ENCODE measurements around the gene CTDSP1. TPM values are rescaled to one million over a fixed set of nuclear protein-coding genes. Genes with fewer than 3 reads are reported as not detected.

CTDSP1 gene
- polyA plus RNA-seq, 1 experiment: 166 TPM

- POLR2A ChIA-PET: no interaction called here
- peaks cover 9% of the 10 kb centered on the region for H3K27me3 ChIP-seq (ENCODE audit: control insufficient read depth, insufficient read depth, low read length)
- DNase-seq (ENCODE audit: low read depth): no peak
- H3K4me3 ChIP-seq (ENCODE audit: low read depth, low read length): no peak overlapping the region
- H3K36me3 ChIP-seq (ENCODE audit: control insufficient read depth, insufficient read depth, low read length): no peaks in the 10 kb centered on the region
- CTCF ChIA-PET: interaction anchor here (0.9 to 1.3 kb wide), 4 partner anchors 26 to 95 kb away, joined by 3 to 4 read pairs (median 4); partner anchors contain the start of gene CATIP
- TF ChIP-seq CTCF (IDR thresholded peaks at IDR 0.05; ENCODE audit: insufficient read depth, low read depth, low read length): no peak
Observed at GRCh38 chr2:218382785-218383184, 16.9 kb upstream of the CTDSP1 start.

- TF ChIP-seq CTCF (IDR thresholded peaks at IDR 0.05; ENCODE audit: insufficient read depth, low read depth, low read length): no peak
- H3K27me3 ChIP-seq (ENCODE audit: control insufficient read depth, insufficient read depth, low read length): peaks cover 7% of the 10 kb centered on the region; the same call in 1 of the 2 replicates
- no peak for DNase-seq (ENCODE audit: low read depth)
- CTCF ChIA-PET: interaction anchor here (0.9 to 3.0 kb wide), 6 partner anchors 10 to 112 kb away, joined by 3 to 9 read pairs (median 4); no protein-coding TSS in a partner anchor
- POLR2A ChIA-PET: no interaction called here
- H3K36me3 ChIP-seq (ENCODE audit: control insufficient read depth, insufficient read depth, low read length): no peaks in the 10 kb centered on the region
- H3K4me3 ChIP-seq (ENCODE audit: low read depth, low read length): no peak overlapping the region
Observed at GRCh38 chr2:218383892-218384519, 15.7 kb upstream of the CTDSP1 start.

- POLR2A ChIA-PET: no interaction called here
- CTCF ChIA-PET: interaction anchor here (0.9 to 3.0 kb wide), 3 partner anchors 9 to 69 kb away, joined by 4 to 9 read pairs (median 4); no protein-coding TSS in a partner anchor
- Histone ChIP-seq H3K4me3 (ENCODE audit: low read depth, low read length) (no peak overlapping the region), H3K36me3 (ENCODE audit: control insufficient read depth, insufficient read depth, low read length) (no peaks in the 10 kb centered on the region), H3K27me3 (ENCODE audit: control insufficient read depth, insufficient read depth, low read length) (peaks cover 7% of the 10 kb centered on the region; the same call in 1 of the 2 replicates)
- DNase-seq (ENCODE audit: low read depth): no peak
- TF ChIP-seq CTCF (IDR thresholded peaks at IDR 0.05; ENCODE audit: insufficient read depth, low read depth, low read length): no peak
Observed at GRCh38 chr2:218384975-218385374, 14.7 kb upstream of the CTDSP1 start.

- ChIA-PET CTCF (interaction anchor here (1.0 to 3.0 kb wide), 3 partner anchors 10 to 114 kb away, joined by 4 to 9 read pairs (median 4); partner anchors contain the start of gene CATIP), POLR2A (no interaction called here)
Observed at GRCh38 chr2:218386505-218387368, 12.9 kb upstream of the CTDSP1 start.

More at GRCh38 chr2:218386505-218387368, 12.9 kb upstream of the CTDSP1 start:
- TF ChIP-seq CTCF (IDR thresholded peaks at IDR 0.05; ENCODE audit: insufficient read depth, low read depth, low read length): no peak
- DNase-seq (ENCODE audit: low read depth): no peak
- Histone ChIP-seq H3K4me3 (ENCODE audit: low read depth, low read length) (no peak overlapping the region), H3K27me3 (ENCODE audit: control insufficient read depth, insufficient read depth, low read length) (peaks cover 7% of the 10 kb centered on the region; the same call in 1 of the 2 replicates), H3K36me3 (ENCODE audit: control insufficient read depth, insufficient read depth, low read length) (no peaks in the 10 kb centered on the region)

Measured in BJ (cell line).